IMR-90 (cell line): ENCODE results near the gene C1QTNF1. TPM values are rescaled to one million over a fixed set of nuclear protein-coding genes. Genes with fewer than 3 reads are reported as not detected.

Source experiments
- ATAC-seq: fragments of 200-7000 bp; cut with Tn5 transposase; 2 replicates; pipeline ENCODE4 v1.9.1; 2020; ENCODE audit warnings: low read depth, mild to moderate bottlenecking, moderate library complexity
- BruUV-seq: library from RNA; stranded (reverse); fragments of 400-500 nt; replicated peaks from 2 replicates; lab custom pipeline; 2021; lab: Mats Ljungman, UMichigan
- CTCF ChIA-PET: fragments of 300-600 bp; formaldehyde crosslinking; extraction: SDS; loops from one replicate; lab custom pipeline; 2021; ENCODE audit warnings: antibody characterized with exemption; lab: Yijun Ruan, JAX
- POLR2A ChIA-PET: fragments of 300-600 bp; sonication (Branson Sonifier 250); formaldehyde crosslinking; loops from one replicate; lab custom pipeline; 2022; ENCODE audit warnings: antibody characterized with exemption; ENCODE audit not compliant: unreplicated experiment; lab: Charles Lee
- DNase-seq: peaks from one replicate; pipeline ENCODE4 v3.0.0; 2013
- H2AFZ ChIP-seq: replicated peaks from 2 replicates; pipeline ENCODE3; 2013; ENCODE audit warnings: low read length, mild to moderate bottlenecking; ENCODE audit not compliant: poor library complexity
- H2AK5ac ChIP-seq: 2 replicates; pipeline ENCODE4 v1.6.1; 2013; ENCODE audit warnings: low read depth, low read length, inconsistent platforms
- H2AK9ac ChIP-seq: replicated peaks from 2 replicates; pipeline ENCODE3; 2013; ENCODE audit warnings: mild to moderate bottlenecking, low read depth, low read length, moderate library complexity; ENCODE audit not compliant: poor library complexity
- H2BK120ac ChIP-seq: 2 replicates; pipeline ENCODE4 v1.6.1; 2013; ENCODE audit warnings: low read depth, low read length, inconsistent platforms
- H2BK15ac ChIP-seq: 3 replicates; pipeline ENCODE4 v1.6.1; 2013; ENCODE audit warnings: low read depth, low read length, inconsistent platforms
- H2BK20ac ChIP-seq: 2 replicates; pipeline ENCODE4 v1.6.1; 2013; ENCODE audit warnings: low read depth, mild to moderate bottlenecking, inconsistent platforms, low read length, moderate library complexity
- H2BK5ac ChIP-seq: 2 replicates; pipeline ENCODE4 v1.6.1; 2013; ENCODE audit warnings: mild to moderate bottlenecking, low read depth, low read length, inconsistent platforms; ENCODE audit not compliant: poor library complexity, severe bottlenecking
- H3K14ac ChIP-seq: replicated peaks from 2 replicates; pipeline ENCODE4 v1.6.1; 2013; ENCODE audit warnings: low read depth, low read length, inconsistent platforms
- H3K18ac ChIP-seq: 2 replicates; pipeline ENCODE4 v1.6.1; 2013; ENCODE audit warnings: low read depth, low read length, control low read depth
- H3K23ac ChIP-seq: 2 replicates; pipeline ENCODE4 v1.6.1; 2013; ENCODE audit warnings: low read depth, low read length, inconsistent platforms
- H3K27ac ChIP-seq: 2 replicates; pipeline ENCODE4 v1.5.1; 2013; ENCODE audit warnings: mild to moderate bottlenecking, control low read depth, low read length; ENCODE audit not compliant: insufficient read depth
- H3K27me3 ChIP-seq: 2 replicates; pipeline ENCODE4 v1.6.1; 2013; ENCODE audit warnings: low read length; ENCODE audit not compliant: control insufficient read depth, insufficient read depth
- H3K36me3 ChIP-seq: 2 replicates; pipeline ENCODE4 v1.6.1; 2013; ENCODE audit warnings: low read length, mixed read lengths; ENCODE audit not compliant: control insufficient read depth, insufficient read depth
- H3K4ac ChIP-seq: 2 replicates; pipeline ENCODE4 v1.6.1; 2013; ENCODE audit warnings: low read depth, low read length, inconsistent platforms
- H3K4me1 ChIP-seq: 2 replicates; pipeline ENCODE4 v1.6.1; 2013; ENCODE audit warnings: low read length, mixed read lengths; ENCODE audit not compliant: control insufficient read depth, insufficient read depth
- H3K4me2 ChIP-seq: 2 replicates; pipeline ENCODE4 v1.6.1; 2013; ENCODE audit warnings: low read depth, mild to moderate bottlenecking, control low read depth, low read length, moderate library complexity
- H3K4me3 ChIP-seq: 2 replicates; pipeline ENCODE4 v1.5.1; 2013; ENCODE audit warnings: low read depth, mild to moderate bottlenecking, control low read depth, low read length, moderate library complexity; ENCODE audit not compliant: insufficient read depth
- H3K56ac ChIP-seq: 2 replicates; pipeline ENCODE4 v1.6.1; 2013; ENCODE audit warnings: low read length, inconsistent platforms; ENCODE audit not compliant: insufficient read depth; ENCODE audit errors: extremely low read depth
- H3K79me1 ChIP-seq, 2 experiments: 2 replicates each; pipeline ENCODE4 v1.6.1; 2013; ENCODE audit warnings: low read length in 2 of 2, inconsistent platforms in 1 of 2, low read depth in 1 of 2
- H3K9ac ChIP-seq: 2 replicates; pipeline ENCODE4 v1.6.1; 2013; ENCODE audit warnings: low read depth, low read length, control low read depth
- H3K9me1 ChIP-seq: 2 replicates; pipeline ENCODE4 v1.6.1; 2013; ENCODE audit warnings: low read length, inconsistent platforms; ENCODE audit not compliant: insufficient read depth
- H3K9me3 ChIP-seq: 2 replicates; pipeline ENCODE4 v1.6.1; 2013; ENCODE audit warnings: low read length; ENCODE audit not compliant: control insufficient read depth, insufficient read depth
- H4K20me1 ChIP-seq: 2 replicates; pipeline ENCODE4 v1.6.1; 2013; ENCODE audit warnings: low read length, inconsistent platforms; ENCODE audit not compliant: insufficient read depth
- H4K5ac ChIP-seq: 2 replicates; pipeline ENCODE4 v1.6.1; 2013; ENCODE audit warnings: mild to moderate bottlenecking, low read depth, low read length, control low read depth
- H4K8ac ChIP-seq, 2 experiments: 2 replicates each; pipeline ENCODE4 v1.6.1; 2013; ENCODE audit warnings: low read depth in 2 of 2, low read length in 2 of 2, control low read depth in 1 of 2, inconsistent platforms in 1 of 2
- H4K91ac ChIP-seq: 2 replicates; pipeline ENCODE4 v1.6.1; 2013; ENCODE audit warnings: low read depth, low read length, inconsistent platforms; ENCODE audit not compliant: insufficient read depth
- ELK1 ChIP-seq: fragments of 150-350 bp; IDR thresholded peaks from 2 replicates; pipeline ENCODE4 v1.6.1; 2016; ENCODE audit warnings: low read depth, mild to moderate bottlenecking, low read length, moderate library complexity, borderline replicate concordance
- WGBS, 2 experiments: methylation state at CpG; one replicate each; pipeline versions ENCODE4 v1.1.5 to v1.1.7; 2013; ENCODE audit warnings: missing lambda C conversion rate in 2 of 2; ENCODE audit not compliant: insufficient read length in 1 of 2; ENCODE audit errors: extremely low coverage in 2 of 2; 5-methylcytosine and 5-hydroxymethylcytosine counted together
- dilution Hi-C: fragments of 300-500 bp; cut with HindIII; formaldehyde crosslinking; loops from one replicate; pipeline ENCODE4 v1.14.3; 2018; ENCODE audit warnings: low sequenced_read_pairs; ENCODE audit not compliant: unreplicated experiment
- in situ Hi-C: fragments of 300-500 bp; cut with MboI; formaldehyde crosslinking; loops from 3 replicates; pipeline ENCODE4 v1.14.3; 2019; ENCODE audit warnings: low sequenced_read_pairs, inconsistent platforms, mixed read lengths
- intact Hi-C: fragments of 100-400 bp; cut with micrococcal nuclease; formaldehyde crosslinking; loops from 2 replicates; pipeline ENCODE4 v1.10.0; 2022
- polyA plus RNA-seq, 3 experiments: library from polyadenylated mRNA; depleted of rRNA; stranded (reverse); fragments of >200 nt; gene quantifications; 2 replicates each; pipeline ENCODE4 v1.2.3, GENCODE V29; 2012; ENCODE audit warnings: low replicate concordance in 1 of 3
- total RNA-seq: library from RNA; depleted of rRNA; stranded (reverse); fragments of >200 nt; gene quantifications from 2 replicates; pipeline ENCODE4 v1.2.3, GENCODE V29; 2012

C1QTNF1 gene
- total and polyA plus RNA-seq, 2 of the 4 experiments (the other 2 are of a cell fraction), result 3.4 to 8.4 TPM

DNA sequence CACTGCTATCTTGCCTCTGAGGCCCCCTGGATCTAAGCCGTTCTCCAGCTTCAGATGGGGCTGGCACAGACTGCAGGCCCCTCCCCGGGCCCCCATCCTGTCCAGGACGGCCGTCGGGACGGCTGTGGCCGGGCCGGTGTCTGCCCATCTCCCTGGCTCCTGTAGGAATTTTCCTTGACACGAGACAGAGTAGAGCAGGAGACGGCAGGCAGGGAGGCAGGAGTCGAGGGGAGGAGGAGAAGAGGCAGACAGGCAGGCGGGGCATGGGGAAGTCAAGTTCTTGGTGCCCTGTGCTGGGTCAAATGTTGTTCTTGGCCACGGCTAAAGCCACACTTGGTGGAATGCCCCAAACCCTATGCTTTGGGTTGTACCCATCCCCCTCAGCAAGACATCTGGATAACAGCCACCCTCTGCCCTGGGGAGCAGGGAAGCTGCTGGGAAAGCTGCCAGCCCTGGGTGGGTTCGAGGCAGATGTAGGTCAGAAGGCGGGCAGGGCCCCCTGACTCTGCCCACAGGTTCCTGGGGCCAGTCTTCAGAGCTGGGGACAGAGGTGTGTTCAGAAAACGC is 4.0 kb downstream of the C1QTNF1 start:
- no peak for DNase-seq
- intact Hi-C loops (no loop called here), in situ Hi-C loops (no loop called here), dilution Hi-C loops (no loop called here)
- Histone ChIP-seq H3K36me3 (no peaks in the 10 kb centered on the region), H3K4me3 (no peak overlapping the region), H4K20me1 (no peaks in the 10 kb centered on the region), H3K56ac (no peak overlapping the region), H3K9me1 (peaks cover 25% of the 10 kb centered on the region), H3K27me3 (no peaks in the 10 kb centered on the region), H4K5ac (peak overlapping the region; percentile 88; the same call in 1 of the 2 replicates), H3K9ac (0 out of 2 replicates have a peak overlapping the region, but pooled peaks have one; percentile 0), H3K14ac (peak overlapping the region; percentile 38; the same call in 1 of the 2 replicates), H3K27ac (no peak overlapping the region; the same call in 1 of the 2 replicates), H4K91ac (peak overlapping the region; percentile 79), H3K18ac (peak overlapping the region; percentile 87), H3K4me1 (peaks cover 27% of the 10 kb centered on the region), H3K79me1 (peaks cover 7 to 31% of the 10 kb centered on the region in 2 experiments; a peak in 2 of 4 replicates), H2BK15ac (peak overlapping the region; percentile 82; the same call in 2 of the 3 replicates), H3K4ac (peak overlapping the region; percentile 82), H2BK5ac (no peak overlapping the region), H3K23ac (no peak overlapping the region; the same call in 1 of the 2 replicates), H4K8ac (peak overlapping the region; percentile 71 to 88; a peak in 2 of 4 replicates), H2AK9ac (peak overlapping the region; percentile 59), H3K4me2 (no peak overlapping the region; the same call in 1 of the 2 replicates), H2BK20ac (peak overlapping the region; percentile 93), H2AK5ac (peak overlapping the region; percentile 96), H3K9me3 (no peaks in the 10 kb centered on the region), H2BK120ac (peak overlapping the region; percentile 92), H2AFZ (peak overlapping the region; percentile 58)
- peak; percentile 3 for ATAC-seq
- ChIA-PET POLR2A (no interaction called here), CTCF (interaction anchor here (0.7 to 1.0 kb wide), 2 partner anchors 33 to 50 kb away, joined by 3 read pairs; no protein-coding TSS in a partner anchor)
- WGBS, 2 experiments, result 17% methylated on average over 2 of the region's 16 CpGs; no CpG with 5 or more reads in 1 of the 2 experiments
- BruUV-seq, result no TSS peak
- TF ChIP-seq ELK1, result no peak
